Central memory CD8-positive, alpha-beta T cell (primary cell): Measurements from ENCODE around the gene SLAMF8.

ENCODE experiments used
- ATAC-seq: fragments of 150-1000 bp; cut with Tn5 transposase; replicated peaks from 2 replicates; pipeline ENCODE4 v1.10.0; 2022; ENCODE audit warnings: mild to moderate bottlenecking, moderate FRiP score, moderate number of reproducible peaks; ENCODE audit not compliant: poor library complexity, severe bottlenecking; ENCODE audit errors: extremely low read depth
- DNase-seq, 2 donors: peaks; one replicate each; pipeline ENCODE4 v3.0.0; 2021; ENCODE audit warnings: low spot score in 2 of 2
- H3K27ac Mint-ChIP-seq: one replicate; pipeline ENCODE4 v1.8.0; 2022; ENCODE audit warnings: low read depth, mild to moderate bottlenecking, moderate library complexity, mixed read lengths
- H3K27me3 Mint-ChIP-seq: one replicate; pipeline ENCODE4 v1.8.0; 2022; ENCODE audit warnings: mixed read lengths
- H3K36me3 Mint-ChIP-seq: one replicate; pipeline ENCODE4 v1.8.0; 2022; ENCODE audit warnings: mild to moderate bottlenecking, moderate library complexity, mixed read lengths; ENCODE audit not compliant: insufficient read depth
- H3K4me1 Mint-ChIP-seq: one replicate; pipeline ENCODE4 v1.8.0; 2022; ENCODE audit warnings: mixed read lengths
- H3K4me3 Mint-ChIP-seq: one replicate; pipeline ENCODE4 v1.8.0; 2022; ENCODE audit warnings: mild to moderate bottlenecking, moderate library complexity, mixed read lengths
- H3K9me3 Mint-ChIP-seq: one replicate; pipeline ENCODE4 v1.8.0; 2022; ENCODE audit warnings: mixed read lengths

SLAMF8 gene

DNA sequence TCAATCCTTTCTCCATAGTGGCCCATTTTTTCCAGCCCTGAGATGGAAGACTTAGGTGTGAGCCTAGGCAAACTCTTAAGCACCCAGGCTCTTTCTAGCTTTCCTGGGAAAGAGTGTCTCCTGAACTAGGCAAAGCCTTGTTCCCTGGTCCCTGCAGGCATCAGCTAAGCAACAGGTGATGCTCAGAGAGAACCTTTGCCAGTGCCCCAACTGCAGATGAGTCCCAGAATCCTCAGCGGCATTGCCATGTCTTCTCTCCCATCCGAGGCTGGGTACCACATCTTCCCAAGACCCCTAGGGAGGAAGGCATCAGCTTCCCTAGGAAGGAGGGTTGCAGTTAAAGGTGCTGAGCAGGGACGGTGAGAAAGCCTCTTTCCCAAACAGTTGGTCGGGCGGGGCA lies 44.0 kb downstream of the SLAMF8 start:
- Mint-ChIP-seq H3K4me3 (no peak overlapping the region), H3K4me1 (peaks cover 27% of the 10 kb centered on the region), H3K27ac (no peak overlapping the region), H3K27me3 (no peaks in the 10 kb centered on the region), H3K9me3 (no peaks in the 10 kb centered on the region), H3K36me3 (peaks cover 4% of the 10 kb centered on the region)
- DNase-seq: no peak
- no peak for ATAC-seq

DNA sequence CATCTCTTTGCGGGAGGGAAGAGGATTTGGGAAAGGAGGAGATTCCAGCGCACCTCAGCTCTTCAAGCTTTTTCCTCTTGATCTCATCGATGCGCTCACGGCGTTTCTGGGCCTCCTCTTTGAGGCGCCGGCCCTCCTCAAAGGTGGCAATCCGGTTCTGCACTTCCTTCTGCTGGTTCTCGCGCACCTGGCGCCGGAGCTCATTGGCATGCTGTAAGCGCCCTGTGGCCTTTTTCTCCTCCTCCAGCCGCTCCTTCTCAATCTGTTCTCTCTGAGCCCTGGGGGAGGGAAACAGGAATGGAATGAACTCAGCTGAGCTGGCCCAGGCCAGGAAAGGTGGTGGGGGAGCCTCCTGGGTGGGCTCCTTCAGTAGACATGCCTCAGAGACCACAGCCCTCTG lies 46.2 kb downstream of the SLAMF8 start:
- Mint-ChIP-seq H3K4me1 (peaks cover 12% of the 10 kb centered on the region), H3K9me3 (no peaks in the 10 kb centered on the region), H3K36me3 (peaks cover 2% of the 10 kb centered on the region), H3K27ac (no peak overlapping the region), H3K4me3 (no peak overlapping the region), H3K27me3 (no peaks in the 10 kb centered on the region)
- no peak for ATAC-seq
- DNase-seq: no peak

DNA sequence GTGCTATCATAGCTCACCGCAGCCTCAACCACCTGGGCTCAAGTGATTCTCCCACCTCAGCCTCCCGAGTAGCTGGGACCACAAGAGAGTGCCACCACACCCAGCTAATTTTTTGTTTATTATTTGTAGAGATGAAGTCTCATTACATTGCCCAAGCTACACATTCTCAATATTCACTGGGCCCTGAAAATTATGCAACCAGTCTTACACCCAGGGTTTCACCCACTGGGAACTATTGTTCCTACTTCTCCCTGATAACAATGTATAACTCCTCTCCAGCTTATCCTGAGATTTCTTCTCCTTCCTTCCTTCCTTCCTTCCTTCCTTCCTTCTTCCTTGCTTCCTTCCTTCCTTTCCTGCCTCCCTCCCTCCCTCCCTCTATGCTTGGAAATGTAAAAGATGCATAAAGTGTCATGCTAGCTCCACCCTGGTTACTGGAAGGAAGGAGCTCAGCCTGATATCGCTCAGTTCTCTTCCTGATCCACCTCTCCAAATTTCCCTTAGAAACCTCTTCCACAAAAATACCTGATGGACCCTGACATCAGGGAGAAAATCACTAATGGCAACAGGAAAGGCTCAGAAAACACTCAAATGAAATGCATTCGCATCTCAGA lies 47.0 kb downstream of the SLAMF8 start:
- no peak overlapping the region for H3K27ac Mint-ChIP-seq
- H3K4me1 Mint-ChIP-seq: peaks cover 16% of the 10 kb centered on the region
- DNase-seq: no peak
- peaks cover 2% of the 10 kb centered on the region for H3K36me3 Mint-ChIP-seq
- no peaks in the 10 kb centered on the region for H3K9me3 Mint-ChIP-seq
- no peaks in the 10 kb centered on the region for H3K27me3 Mint-ChIP-seq
- H3K4me3 Mint-ChIP-seq: no peak overlapping the region
- no peak for ATAC-seq

GRCh38 chr1:159877695-159878444 lies 51.2 kb downstream of the SLAMF8 start:
- DNase-seq (no peak), ATAC-seq (no peak)
- H3K27ac Mint-ChIP-seq: no peak overlapping the region
- peaks cover 7% of the 10 kb centered on the region for H3K4me1 Mint-ChIP-seq
- H3K9me3 Mint-ChIP-seq: no peaks in the 10 kb centered on the region
- H3K4me3 Mint-ChIP-seq: no peak overlapping the region
- peaks cover 1% of the 10 kb centered on the region for H3K36me3 Mint-ChIP-seq
- no peaks in the 10 kb centered on the region for H3K27me3 Mint-ChIP-seq

DNA sequence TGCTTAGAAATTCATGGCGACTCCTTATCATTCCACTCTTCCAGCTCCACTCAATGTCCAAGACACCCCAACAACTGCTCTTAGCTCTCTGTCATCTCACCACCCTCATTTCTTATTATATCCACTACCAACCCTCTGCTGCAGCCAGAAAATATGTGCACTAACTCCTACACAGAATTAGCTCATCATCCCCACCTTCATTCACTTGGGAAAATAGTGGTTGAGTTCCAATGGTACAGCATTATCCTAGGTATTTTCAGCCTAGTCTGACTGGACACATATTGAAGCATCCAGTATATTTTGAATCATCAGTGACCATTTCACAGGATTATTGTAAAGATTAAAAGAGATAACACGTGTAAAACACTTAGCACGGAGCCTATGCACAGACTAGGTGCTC lies 52.5 kb downstream of the SLAMF8 start:
- Mint-ChIP-seq H3K4me3 (no peak overlapping the region), H3K4me1 (peaks cover 7% of the 10 kb centered on the region), H3K27ac (no peak overlapping the region), H3K27me3 (no peaks in the 10 kb centered on the region), H3K36me3 (peaks cover 1% of the 10 kb centered on the region), H3K9me3 (no peaks in the 10 kb centered on the region)
- ATAC-seq (no peak), DNase-seq (no peak)

DNA sequence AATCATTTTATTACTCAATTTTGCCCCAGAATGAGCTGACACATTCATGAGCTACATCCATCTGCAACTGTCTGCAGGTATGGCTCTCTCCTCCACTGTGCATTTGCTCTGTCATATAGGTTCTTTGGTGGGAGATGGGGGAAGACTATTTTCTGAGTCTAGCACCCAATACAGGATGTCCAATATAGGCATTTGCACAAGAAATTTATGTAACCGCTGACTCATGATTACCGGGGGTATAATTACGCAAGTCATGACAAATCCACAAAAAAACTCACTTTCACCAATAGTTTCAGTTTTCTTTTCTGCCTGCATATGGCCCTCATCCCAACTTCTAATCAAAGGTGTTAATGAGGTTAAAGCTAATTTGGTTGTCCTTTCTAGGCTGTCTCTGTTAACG lies 53.3 kb downstream of the SLAMF8 start:
- Mint-ChIP-seq H3K36me3 (peaks cover 1% of the 10 kb centered on the region), H3K9me3 (no peaks in the 10 kb centered on the region), H3K27me3 (no peaks in the 10 kb centered on the region), H3K4me3 (no peak overlapping the region), H3K4me1 (peaks cover 7% of the 10 kb centered on the region), H3K27ac (no peak overlapping the region)
- DNase-seq (no peak), ATAC-seq (no peak)

DNA sequence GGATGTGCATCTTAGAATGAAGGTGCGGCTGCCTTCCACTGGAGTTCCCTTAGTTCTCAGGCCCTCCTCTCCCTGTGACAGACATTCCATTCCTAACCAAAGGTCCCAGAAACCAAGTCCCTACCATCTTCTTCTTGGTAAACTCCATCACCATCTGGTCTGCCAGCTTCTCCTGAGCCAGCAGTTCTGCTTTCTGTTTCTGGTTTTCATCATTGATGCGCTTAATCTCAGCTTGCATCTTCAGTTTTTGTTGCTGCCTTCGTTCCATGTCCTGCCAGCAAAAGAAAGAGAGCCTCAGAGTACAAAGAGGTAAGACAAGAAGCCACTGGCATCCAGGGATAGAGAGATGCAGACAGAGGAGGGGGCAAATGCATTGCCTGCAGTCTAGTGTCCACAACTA lies 53.8 kb downstream of the SLAMF8 start:
- DNase-seq (no peak), ATAC-seq (no peak)
- Mint-ChIP-seq H3K27ac (no peak overlapping the region), H3K36me3 (peaks cover 1% of the 10 kb centered on the region), H3K4me3 (no peak overlapping the region), H3K4me1 (peaks cover 7% of the 10 kb centered on the region), H3K27me3 (no peaks in the 10 kb centered on the region), H3K9me3 (no peaks in the 10 kb centered on the region)

GRCh38 chr1:159881622-159882526 lies 55.2 kb downstream of the SLAMF8 start:
- no peak for DNase-seq
- Mint-ChIP-seq H3K27me3 (no peaks in the 10 kb centered on the region), H3K36me3 (peaks cover 1% of the 10 kb centered on the region), H3K4me3 (no peak overlapping the region), H3K27ac (no peak overlapping the region), H3K9me3 (no peaks in the 10 kb centered on the region), H3K4me1 (peaks cover 7% of the 10 kb centered on the region)
- no peak for ATAC-seq

DNA sequence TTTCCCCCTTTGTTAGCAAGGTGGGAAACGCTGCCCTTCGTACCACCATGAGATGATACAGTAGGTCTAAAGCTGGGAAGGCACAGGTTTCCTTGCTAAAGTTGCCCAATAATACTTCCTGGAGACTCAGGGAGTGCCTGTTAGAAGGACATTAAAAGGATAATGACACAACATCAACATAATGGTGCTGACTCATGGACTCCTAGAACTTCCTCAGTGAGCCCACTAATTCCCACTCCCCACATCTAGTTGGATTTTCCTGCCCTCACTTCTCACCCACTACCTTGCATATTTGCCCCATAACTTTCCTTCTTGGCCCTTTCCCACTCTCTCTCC lies 55.8 kb downstream of the SLAMF8 start:
- H3K36me3 Mint-ChIP-seq: peaks cover 1% of the 10 kb centered on the region
- H3K27ac Mint-ChIP-seq: no peak overlapping the region
- H3K9me3 Mint-ChIP-seq: no peaks in the 10 kb centered on the region
- no peaks in the 10 kb centered on the region for H3K27me3 Mint-ChIP-seq
- DNase-seq: no peak
- ATAC-seq: no peak
- peaks cover 7% of the 10 kb centered on the region for H3K4me1 Mint-ChIP-seq
- H3K4me3 Mint-ChIP-seq: no peak overlapping the region

- Mint-ChIP-seq H3K27ac (no peak overlapping the region), H3K4me1 (peaks cover 9% of the 10 kb centered on the region), H3K36me3 (peaks cover 1% of the 10 kb centered on the region), H3K9me3 (no peaks in the 10 kb centered on the region), H3K4me3 (no peak overlapping the region), H3K27me3 (no peaks in the 10 kb centered on the region)
- no peak for DNase-seq
- ATAC-seq: no peak
These were observed 56.5 kb downstream of the SLAMF8 start for GRCh38 chr1:159883134-159883533.

- DNase-seq (no peak), ATAC-seq (no peak)
- Mint-ChIP-seq H3K27ac (no peak overlapping the region), H3K4me1 (peaks cover 13% of the 10 kb centered on the region), H3K4me3 (no peak overlapping the region), H3K36me3 (no peaks in the 10 kb centered on the region), H3K27me3 (no peaks in the 10 kb centered on the region), H3K9me3 (no peaks in the 10 kb centered on the region)
These were observed 57.6 kb downstream of the SLAMF8 start for GRCh38 chr1:159884296-159884695.
